B cell (primary cell): Measurements from ENCODE around the gene TMEM182.

Source experiments
- EZH2 ChIP-seq: IDR thresholded peaks from 2 replicates; pipeline ENCODE4 v1.6.1; 2012; ENCODE audit warnings: borderline replicate concordance, low read depth, mild to moderate bottlenecking, moderate library complexity, low read length; ENCODE audit not compliant: insufficient read depth, poor library complexity, severe bottlenecking
- TF ChIP-seq, protein P1 (sequence below): fragments of 200-600 bp; IDR thresholded peaks from one replicate; pipeline ENCODE4 v1.8.0; 2022; ENCODE audit warnings: antibody characterized with exemption, mild to moderate bottlenecking

- no peak for TF ChIP-seq EZH2
- TF ChIP-seq, protein P1, sequence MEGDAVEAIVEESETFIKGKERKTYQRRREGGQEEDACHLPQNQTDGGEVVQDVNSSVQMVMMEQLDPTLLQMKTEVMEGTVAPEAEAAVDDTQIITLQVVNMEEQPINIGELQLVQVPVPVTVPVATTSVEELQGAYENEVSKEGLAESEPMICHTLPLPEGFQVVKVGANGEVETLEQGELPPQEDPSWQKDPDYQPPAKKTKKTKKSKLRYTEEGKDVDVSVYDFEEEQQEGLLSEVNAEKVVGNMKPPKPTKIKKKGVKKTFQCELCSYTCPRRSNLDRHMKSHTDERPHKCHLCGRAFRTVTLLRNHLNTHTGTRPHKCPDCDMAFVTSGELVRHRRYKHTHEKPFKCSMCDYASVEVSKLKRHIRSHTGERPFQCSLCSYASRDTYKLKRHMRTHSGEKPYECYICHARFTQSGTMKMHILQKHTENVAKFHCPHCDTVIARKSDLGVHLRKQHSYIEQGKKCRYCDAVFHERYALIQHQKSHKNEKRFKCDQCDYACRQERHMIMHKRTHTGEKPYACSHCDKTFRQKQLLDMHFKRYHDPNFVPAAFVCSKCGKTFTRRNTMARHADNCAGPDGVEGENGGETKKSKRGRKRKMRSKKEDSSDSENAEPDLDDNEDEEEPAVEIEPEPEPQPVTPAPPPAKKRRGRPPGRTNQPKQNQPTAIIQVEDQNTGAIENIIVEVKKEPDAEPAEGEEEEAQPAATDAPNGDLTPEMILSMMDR = no peak
Observed at GRCh38 chr2:102797486-102797885, 35.7 kb downstream of the TMEM182 start.
